IPS-18a (cell line): Measurements from ENCODE around the gene ARFGEF2.
A peak's percentile ranks its signal among the peaks of the same experiment; 100 is the strongest.

Source experiments
- H3K27ac ChIP-seq: one replicate; pipeline ENCODE4 v1.5.1; 2013; ENCODE audit warnings: low read length
- H3K27me3 ChIP-seq: one replicate; pipeline ENCODE4 v1.6.1; 2013; ENCODE audit warnings: mild to moderate bottlenecking, low read length; ENCODE audit not compliant: control insufficient read depth, insufficient read depth
- H3K36me3 ChIP-seq: one replicate; pipeline ENCODE4 v1.6.1; 2013; ENCODE audit warnings: low read depth, low read length; ENCODE audit not compliant: control insufficient read depth
- H3K4me1 ChIP-seq: one replicate; pipeline ENCODE4 v1.6.1; 2013; ENCODE audit warnings: low read depth, low read length; ENCODE audit not compliant: control insufficient read depth
- H3K4me3 ChIP-seq: one replicate; pipeline ENCODE4 v1.5.1; 2013; ENCODE audit warnings: low read length
- H3K9ac ChIP-seq: one replicate; pipeline ENCODE4 v1.6.1; 2013; ENCODE audit warnings: mild to moderate bottlenecking, low read length, moderate library complexity
- H3K9me3 ChIP-seq: one replicate; pipeline ENCODE4 v1.6.1; 2013; ENCODE audit warnings: low read depth, low read length; ENCODE audit not compliant: control insufficient read depth

ARFGEF2 gene

DNA sequence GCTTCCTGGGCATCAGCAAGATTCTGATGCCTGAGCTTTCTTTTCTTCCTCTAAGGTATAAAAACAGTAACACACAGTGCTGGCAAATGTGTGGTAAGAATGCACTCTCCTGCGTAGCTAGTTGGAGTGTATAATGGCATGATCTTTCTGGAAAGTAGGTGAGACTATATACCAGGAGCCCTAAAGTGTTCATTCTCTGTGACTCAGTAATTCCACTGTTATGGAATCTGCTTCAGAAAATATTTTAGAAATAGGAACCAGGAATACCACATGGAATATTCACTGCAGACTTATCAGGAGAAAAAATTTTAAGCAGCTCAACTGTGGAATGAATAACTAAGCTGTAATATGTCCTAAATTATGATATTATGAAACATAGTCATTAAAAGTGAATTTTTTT, 107.7 kb downstream of the ARFGEF2 start:
- peaks cover 40% of the 10 kb centered on the region for H3K36me3 ChIP-seq
- no peaks in the 10 kb centered on the region for H3K4me1 ChIP-seq
- no peaks in the 10 kb centered on the region for H3K27me3 ChIP-seq
- no peak overlapping the region for H3K4me3 ChIP-seq
- no peaks in the 10 kb centered on the region for H3K9me3 ChIP-seq
- H3K27ac ChIP-seq: no peak overlapping the region
- no peak overlapping the region for H3K9ac ChIP-seq

- Histone ChIP-seq H3K4me1 (no peaks in the 10 kb centered on the region), H3K9me3 (no peaks in the 10 kb centered on the region), H3K9ac (no peak overlapping the region), H3K27me3 (no peaks in the 10 kb centered on the region), H3K27ac (no peak overlapping the region), H3K36me3 (peaks cover 31% of the 10 kb centered on the region), H3K4me3 (no peak overlapping the region)
Measured at GRCh38 chr20:49030954-49031619, 109.6 kb downstream of the ARFGEF2 start.

GRCh38 chr20:49032455-49032854, 110.9 kb downstream of the ARFGEF2 start:
- Histone ChIP-seq H3K9ac (no peak overlapping the region), H3K27ac (no peak overlapping the region), H3K27me3 (no peaks in the 10 kb centered on the region), H3K4me3 (no peak overlapping the region), H3K9me3 (no peaks in the 10 kb centered on the region), H3K4me1 (no peaks in the 10 kb centered on the region), H3K36me3 (peaks cover 31% of the 10 kb centered on the region)

DNA sequence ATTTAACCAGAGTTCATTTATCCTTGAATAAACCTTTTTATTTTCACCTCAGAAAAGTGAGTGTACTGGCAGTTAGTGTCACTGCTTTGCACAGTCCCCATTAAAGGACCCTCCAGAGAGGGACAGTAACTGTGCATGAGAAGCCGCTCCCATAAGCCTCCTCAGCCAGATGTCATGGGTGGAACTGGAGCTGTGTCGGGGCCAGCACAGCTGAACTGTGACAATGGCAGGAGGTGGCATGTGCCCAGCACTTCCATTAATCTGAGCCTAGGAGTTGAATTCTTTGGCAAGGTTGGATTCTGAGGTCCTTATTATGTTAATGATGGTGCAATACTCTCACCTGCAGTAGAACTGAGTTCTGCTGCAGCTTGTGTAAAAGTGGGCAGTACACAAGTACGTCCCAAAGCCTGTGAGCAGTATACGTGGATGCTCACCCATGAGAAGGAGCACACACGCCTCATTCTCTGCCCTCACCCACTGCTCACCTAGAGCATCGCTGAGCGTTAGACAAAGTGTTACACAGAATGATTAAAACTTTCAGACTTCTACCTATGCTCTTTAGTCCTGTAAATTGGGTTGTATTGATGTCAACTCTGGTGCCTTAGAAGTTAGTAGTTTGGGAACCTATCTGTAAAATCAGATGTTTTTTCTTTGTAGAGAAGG, 112.7 kb downstream of the ARFGEF2 start:
- H3K4me1 ChIP-seq: no peaks in the 10 kb centered on the region
- no peaks in the 10 kb centered on the region for H3K9me3 ChIP-seq
- no peak overlapping the region for H3K4me3 ChIP-seq
- H3K36me3 ChIP-seq: peaks cover 22% of the 10 kb centered on the region
- no peak overlapping the region for H3K27ac ChIP-seq
- H3K27me3 ChIP-seq: no peaks in the 10 kb centered on the region
- no peak overlapping the region for H3K9ac ChIP-seq

GRCh38 chr20:49037962-49038387, 116.5 kb downstream of the ARFGEF2 start:
- Histone ChIP-seq H3K36me3 (peaks cover 7% of the 10 kb centered on the region), H3K27ac (no peak overlapping the region), H3K4me1 (no peaks in the 10 kb centered on the region), H3K4me3 (no peak overlapping the region), H3K9ac (no peak overlapping the region), H3K27me3 (no peaks in the 10 kb centered on the region), H3K9me3 (no peaks in the 10 kb centered on the region)

- no peaks in the 10 kb centered on the region for H3K36me3 ChIP-seq
Measured at GRCh38 chr20:49039854-49040253, 118.3 kb downstream of the ARFGEF2 start.

GRCh38 chr20:49043000-49043399, 121.5 kb downstream of the ARFGEF2 start:
- H3K36me3 ChIP-seq: no peaks in the 10 kb centered on the region

More at GRCh38 chr20:49039854-49040253, 118.3 kb downstream of the ARFGEF2 start:
- no peaks in the 10 kb centered on the region for H3K4me1 ChIP-seq
- H3K27me3 ChIP-seq: no peaks in the 10 kb centered on the region
- no peak overlapping the region for H3K27ac ChIP-seq
- H3K4me3 ChIP-seq: no peak overlapping the region
- H3K9ac ChIP-seq: no peak overlapping the region
- no peaks in the 10 kb centered on the region for H3K9me3 ChIP-seq

GRCh38 chr20:49045440-49046086, 124.1 kb downstream of the ARFGEF2 start:
- H3K27me3 ChIP-seq: no peaks in the 10 kb centered on the region
- H3K27ac ChIP-seq: no peak overlapping the region
- no peaks in the 10 kb centered on the region for H3K9me3 ChIP-seq
- peaks cover 8% of the 10 kb centered on the region for H3K36me3 ChIP-seq
- peak overlapping the region; percentile 83 for H3K4me3 ChIP-seq
- peak overlapping the region; percentile 99 for H3K9ac ChIP-seq
- H3K4me1 ChIP-seq: peaks cover 16% of the 10 kb centered on the region

More at GRCh38 chr20:49043000-49043399, 121.5 kb downstream of the ARFGEF2 start:
- no peaks in the 10 kb centered on the region for H3K9me3 ChIP-seq
- H3K4me1 ChIP-seq: peaks cover 9% of the 10 kb centered on the region
- H3K27me3 ChIP-seq: no peaks in the 10 kb centered on the region
- no peak overlapping the region for H3K4me3 ChIP-seq
- no peak overlapping the region for H3K27ac ChIP-seq
- H3K9ac ChIP-seq: no peak overlapping the region

GRCh38 chr20:49046087-49046900, 124.8 kb downstream of the ARFGEF2 start, which contains the start of gene CSE1L:
Gene CSE1L (plus strand): TSS chr20:49046312. CDS start chr20:49058464, 12,152 bp downstream.
- Histone ChIP-seq H3K27me3 (no peaks in the 10 kb centered on the region), H3K4me1 (peaks cover 16% of the 10 kb centered on the region), H3K36me3 (peaks cover 16% of the 10 kb centered on the region), H3K4me3 (peak within 1 kb of the TSS; percentile 83), H3K9ac (peak within 1 kb of the TSS; percentile 99), H3K9me3 (no peaks in the 10 kb centered on the region), H3K27ac (peak within 1 kb of the TSS; percentile 96)

GRCh38 chr20:49052334-49052733, 130.8 kb downstream of the ARFGEF2 start:
- no peak overlapping the region for H3K4me3 ChIP-seq
- peaks cover 11% of the 10 kb centered on the region for H3K4me1 ChIP-seq
- no peaks in the 10 kb centered on the region for H3K9me3 ChIP-seq
- H3K27ac ChIP-seq: no peak overlapping the region
- H3K27me3 ChIP-seq: no peaks in the 10 kb centered on the region
- H3K9ac ChIP-seq: no peak overlapping the region
- peaks cover 36% of the 10 kb centered on the region for H3K36me3 ChIP-seq

- Histone ChIP-seq H3K9ac (no peak overlapping the region), H3K9me3 (no peaks in the 10 kb centered on the region), H3K27me3 (no peaks in the 10 kb centered on the region), H3K36me3 (peaks cover 52% of the 10 kb centered on the region), H3K4me3 (no peak overlapping the region), H3K4me1 (no peaks in the 10 kb centered on the region), H3K27ac (no peak overlapping the region)
Measured at GRCh38 chr20:49054056-49054643, 132.6 kb downstream of the ARFGEF2 start.
